ENCODE results near the gene DNTT.
A peak's percentile ranks its signal among the peaks of the same experiment; 100 is the strongest.

DNTT gene

GRCh38 chr10:96269438-96270300 lies 34.6 kb upstream of the DNTT start:
- no peak for TF ChIP-seq POLR2A (IDR thresholded peaks at IDR 0.05; ENCODE audit: low read length)
- TF ChIP-seq GATA1 (IDR thresholded peaks at IDR 0.05; ENCODE audit: low read depth, low read length) = no peak
- DNase-seq = no peak

- no peak for DNase-seq
- no peak for TF ChIP-seq GATA1 (IDR thresholded peaks at IDR 0.05; ENCODE audit: low read depth, low read length)
- no peak for TF ChIP-seq POLR2A (IDR thresholded peaks at IDR 0.05; ENCODE audit: low read length)
Observed at GRCh38 chr10:96270571-96270970, 33.7 kb upstream of the DNTT start.

- no peak for TF ChIP-seq POLR2A (IDR thresholded peaks at IDR 0.05; ENCODE audit: low read length)
- no peak for TF ChIP-seq GATA1 (IDR thresholded peaks at IDR 0.05; ENCODE audit: low read depth, low read length)
- DNase-seq = no peak
Observed at GRCh38 chr10:96271016-96271815, 33.0 kb upstream of the DNTT start, which contains the start of gene BLNK. Gene BLNK (minus strand): TSS chr10:96271569. CDS start chr10:96271398, 171 bp downstream.

- DNase-seq = no peak
- TF ChIP-seq GATA1 (IDR thresholded peaks at IDR 0.05; ENCODE audit: low read depth, low read length) (no peak), POLR2A (IDR thresholded peaks at IDR 0.05; ENCODE audit: low read length) (no peak)
Observed at GRCh38 chr10:96272316-96273280, 31.6 kb upstream of the DNTT start.

- no peak for DNase-seq
- no peak for TF ChIP-seq POLR2A (IDR thresholded peaks at IDR 0.05; ENCODE audit: low read length)
- no peak for TF ChIP-seq GATA1 (IDR thresholded peaks at IDR 0.05; ENCODE audit: low read depth, low read length)
Observed at GRCh38 chr10:96275685-96276418, 28.4 kb upstream of the DNTT start.

GRCh38 chr10:96276426-96276825 lies 27.8 kb upstream of the DNTT start:
- TF ChIP-seq GATA1 (IDR thresholded peaks at IDR 0.05; ENCODE audit: low read depth, low read length) = no peak
- TF ChIP-seq POLR2A (IDR thresholded peaks at IDR 0.05; ENCODE audit: low read length) = no peak
- DNase-seq = no peak

GRCh38 chr10:96276831-96277230 lies 27.4 kb upstream of the DNTT start:
- no peak for DNase-seq

GRCh38 chr10:96279191-96279641 lies 25.0 kb upstream of the DNTT start:
- TF ChIP-seq POLR2A (IDR thresholded peaks at IDR 0.05; ENCODE audit: low read length) (no peak), GATA1 (IDR thresholded peaks at IDR 0.05; ENCODE audit: low read depth, low read length) (no peak)
- DNase-seq = peak; percentile 13 to 16

More at GRCh38 chr10:96276831-96277230, 27.4 kb upstream of the DNTT start:
- TF ChIP-seq POLR2A (IDR thresholded peaks at IDR 0.05; ENCODE audit: low read length) (no peak), GATA1 (IDR thresholded peaks at IDR 0.05; ENCODE audit: low read depth, low read length) (no peak)

GRCh38 chr10:96280859-96281258 lies 23.4 kb upstream of the DNTT start:
- DNase-seq = no peak

GRCh38 chr10:96281444-96282029 lies 22.7 kb upstream of the DNTT start:
- TF ChIP-seq GATA1 (IDR thresholded peaks at IDR 0.05; ENCODE audit: low read depth, low read length) = no peak
- no peak for TF ChIP-seq POLR2A (IDR thresholded peaks at IDR 0.05; ENCODE audit: low read length)
- no peak for DNase-seq

More at GRCh38 chr10:96280859-96281258, 23.4 kb upstream of the DNTT start:
- TF ChIP-seq GATA1 (IDR thresholded peaks at IDR 0.05; ENCODE audit: low read depth, low read length) = no peak
- TF ChIP-seq POLR2A (IDR thresholded peaks at IDR 0.05; ENCODE audit: low read length) = no peak

- TF ChIP-seq POLR2A (IDR thresholded peaks at IDR 0.05; ENCODE audit: low read length) = no peak
- TF ChIP-seq GATA1 (IDR thresholded peaks at IDR 0.05; ENCODE audit: low read depth, low read length) = no peak
- DNase-seq = no peak
Observed at GRCh38 chr10:96283351-96283750, 20.9 kb upstream of the DNTT start.

GRCh38 chr10:96283756-96284155 lies 20.5 kb upstream of the DNTT start:
- DNase-seq = no peak
- no peak for TF ChIP-seq GATA1 (IDR thresholded peaks at IDR 0.05; ENCODE audit: low read depth, low read length)
- TF ChIP-seq POLR2A (IDR thresholded peaks at IDR 0.05; ENCODE audit: low read length) = no peak
